GM12873 (cell line): ENCODE data around the gene NBL1.

ENCODE experiments used
- TF ChIP-seq, protein P1 (sequence below): IDR thresholded peaks from 2 replicates; pipeline ENCODE4 v1.5.1; 2012; ENCODE audit warnings: low read depth, mild to moderate bottlenecking, moderate library complexity, low read length, control low read depth; ENCODE audit not compliant: insufficient read depth; ENCODE audit errors: missing control alignments

NBL1 gene

DNA sequence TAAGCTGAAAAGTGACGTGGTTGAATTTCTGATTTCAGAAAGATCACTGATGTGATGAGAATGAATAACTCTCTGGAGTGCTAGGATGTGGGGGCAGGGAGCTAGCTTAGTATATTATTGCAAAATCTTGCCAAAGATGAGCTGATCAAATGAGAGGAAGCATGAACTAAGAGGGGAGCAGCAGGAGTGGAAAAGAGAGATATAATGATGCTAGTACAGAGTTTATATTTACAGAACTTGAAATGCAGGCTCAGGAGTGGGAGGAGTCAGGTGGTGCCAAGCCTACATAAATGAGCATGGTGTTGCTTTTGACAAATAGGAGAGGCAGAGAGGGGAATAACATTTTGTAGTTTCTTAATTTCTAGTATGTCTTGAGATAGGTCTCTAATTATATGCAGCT is 38.1 kb upstream of the NBL1 start:
- TF ChIP-seq, protein P1, sequence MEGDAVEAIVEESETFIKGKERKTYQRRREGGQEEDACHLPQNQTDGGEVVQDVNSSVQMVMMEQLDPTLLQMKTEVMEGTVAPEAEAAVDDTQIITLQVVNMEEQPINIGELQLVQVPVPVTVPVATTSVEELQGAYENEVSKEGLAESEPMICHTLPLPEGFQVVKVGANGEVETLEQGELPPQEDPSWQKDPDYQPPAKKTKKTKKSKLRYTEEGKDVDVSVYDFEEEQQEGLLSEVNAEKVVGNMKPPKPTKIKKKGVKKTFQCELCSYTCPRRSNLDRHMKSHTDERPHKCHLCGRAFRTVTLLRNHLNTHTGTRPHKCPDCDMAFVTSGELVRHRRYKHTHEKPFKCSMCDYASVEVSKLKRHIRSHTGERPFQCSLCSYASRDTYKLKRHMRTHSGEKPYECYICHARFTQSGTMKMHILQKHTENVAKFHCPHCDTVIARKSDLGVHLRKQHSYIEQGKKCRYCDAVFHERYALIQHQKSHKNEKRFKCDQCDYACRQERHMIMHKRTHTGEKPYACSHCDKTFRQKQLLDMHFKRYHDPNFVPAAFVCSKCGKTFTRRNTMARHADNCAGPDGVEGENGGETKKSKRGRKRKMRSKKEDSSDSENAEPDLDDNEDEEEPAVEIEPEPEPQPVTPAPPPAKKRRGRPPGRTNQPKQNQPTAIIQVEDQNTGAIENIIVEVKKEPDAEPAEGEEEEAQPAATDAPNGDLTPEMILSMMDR = no peak

DNA sequence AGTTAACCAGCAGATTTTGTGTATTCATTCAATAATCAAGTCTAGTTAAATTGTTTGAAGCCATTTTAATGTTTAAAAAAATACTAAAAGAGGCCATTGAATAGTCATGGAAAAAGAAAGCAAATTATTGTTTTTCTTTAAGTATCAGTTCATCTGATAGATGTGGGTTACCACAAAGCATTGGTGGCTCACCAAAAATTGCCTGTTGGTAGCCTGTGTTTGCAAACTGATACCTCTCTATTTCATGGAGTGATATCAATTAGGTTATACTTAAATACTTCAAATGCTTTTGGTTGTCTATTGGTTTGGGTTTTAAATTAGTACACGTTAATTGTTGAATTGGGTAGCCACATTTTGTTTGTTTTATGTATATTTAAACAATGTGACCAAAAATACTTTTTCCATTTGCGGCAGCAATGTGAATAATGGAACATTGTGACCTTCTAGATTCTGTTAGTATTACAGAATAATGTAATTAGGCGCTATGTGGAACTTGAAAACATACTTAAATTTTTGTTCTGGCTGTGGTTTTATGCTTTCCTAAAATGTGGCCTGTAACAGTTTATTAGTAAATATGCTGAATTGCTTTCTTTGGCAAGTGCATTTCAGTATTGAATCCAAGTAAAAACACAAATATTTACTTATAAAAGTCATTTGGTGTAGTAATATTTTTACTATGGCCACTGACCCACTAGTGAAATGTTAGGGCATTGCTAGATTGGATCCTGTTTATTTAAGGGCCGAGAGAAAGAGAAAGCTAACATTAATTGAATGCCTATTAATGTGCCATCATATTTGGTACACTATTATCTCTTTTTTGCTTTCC is 37.1 kb upstream of the NBL1 start:
- TF ChIP-seq, protein P1 = no peak

DNA sequence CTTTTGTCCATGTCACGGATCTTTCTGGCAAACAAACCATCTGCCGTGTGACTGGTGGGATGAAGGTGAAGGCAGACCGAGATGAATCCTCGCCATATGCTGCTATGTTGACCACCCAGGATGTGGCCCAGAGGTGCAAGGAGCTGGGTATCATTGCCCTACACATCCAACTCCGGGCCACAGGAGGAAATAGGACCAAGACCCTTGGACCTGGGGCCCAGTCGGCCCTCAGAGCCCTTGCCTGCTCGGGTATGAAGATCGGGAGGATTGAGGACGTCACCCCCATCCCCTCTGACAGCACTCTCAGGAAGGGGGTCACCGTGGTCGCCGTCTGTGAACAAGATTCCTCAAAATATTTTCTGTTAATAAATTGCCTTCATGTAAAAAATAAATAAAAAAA is 35.9 kb upstream of the NBL1 start:
- TF ChIP-seq, protein P1 = no peak

DNA sequence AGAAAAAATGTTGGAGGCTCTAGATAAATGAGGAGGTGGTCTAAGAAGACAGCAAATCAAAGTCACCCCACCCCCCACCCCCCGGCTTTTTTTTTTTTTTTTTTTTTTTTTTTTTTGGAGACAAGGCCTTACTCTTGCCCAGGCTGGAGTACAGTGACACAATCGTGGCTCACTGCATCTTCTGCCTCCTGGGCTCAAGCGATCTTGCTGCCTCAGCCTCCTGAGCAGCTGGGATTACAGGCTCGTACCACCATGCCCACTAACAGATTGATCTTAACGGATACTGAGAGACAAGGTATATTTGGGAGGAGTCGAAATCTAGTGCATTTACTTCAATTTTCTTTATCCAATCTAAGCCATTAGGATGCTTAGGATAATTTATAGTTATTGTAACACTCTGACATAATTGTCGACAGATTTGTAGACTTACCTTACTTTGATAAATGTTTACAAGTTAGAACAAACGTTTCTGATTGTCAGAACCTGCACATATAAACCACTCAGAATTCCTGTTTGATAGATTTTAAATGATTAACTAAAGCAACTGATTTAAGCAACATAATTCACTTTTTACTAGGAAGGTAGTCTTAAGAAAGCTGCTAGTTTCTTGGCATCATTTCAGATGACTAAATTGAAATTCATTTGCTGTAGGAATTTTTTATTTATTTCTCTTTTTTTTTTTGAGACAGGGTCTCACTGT is 33.7 kb upstream of the NBL1 start:
- TF ChIP-seq, protein P1 = no peak

DNA sequence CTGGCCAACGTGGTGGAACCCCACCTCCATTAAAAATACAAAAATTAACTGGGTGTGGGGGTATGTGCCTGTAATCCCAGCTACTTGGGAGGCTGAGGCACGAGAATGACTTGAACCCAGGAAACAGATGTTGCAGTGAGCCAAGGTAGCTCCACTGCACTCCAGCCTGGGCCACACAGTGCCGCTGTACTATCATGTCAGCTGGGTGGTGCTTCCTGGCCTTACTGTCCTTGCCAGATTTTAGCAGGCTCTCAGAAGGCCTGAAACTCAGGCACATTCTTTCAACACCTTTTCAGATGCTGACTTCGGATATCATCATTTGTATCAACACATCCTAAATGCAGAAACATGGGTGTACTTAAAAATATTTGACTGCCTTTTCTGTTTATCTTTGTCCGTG is 31.6 kb upstream of the NBL1 start:
- TF ChIP-seq, protein P1 = no peak

DNA sequence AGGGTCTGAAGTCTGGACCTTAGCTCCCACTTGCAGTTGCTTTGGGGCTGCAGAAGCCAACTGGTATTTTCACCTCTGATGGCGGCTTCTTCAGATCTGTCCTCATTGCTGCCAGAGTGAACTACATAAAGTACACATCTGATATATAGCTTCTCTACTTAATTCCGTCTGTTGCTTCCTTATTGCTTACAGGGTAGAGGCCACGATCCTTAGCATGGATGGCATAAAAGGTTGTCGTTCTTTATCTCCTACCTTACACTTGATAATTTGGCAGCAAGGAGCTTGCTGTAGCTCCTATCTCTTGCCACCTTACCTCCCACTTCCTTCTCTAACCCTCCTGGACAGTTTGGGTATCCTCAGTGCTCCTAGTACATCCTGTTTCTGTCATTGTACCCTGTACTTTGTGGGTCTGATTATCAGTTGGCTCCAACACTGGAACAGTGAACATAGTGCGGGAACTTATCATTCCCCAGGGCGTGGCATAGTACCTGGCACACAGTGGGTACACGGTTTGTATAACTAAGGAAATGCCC is 30.9 kb upstream of the NBL1 start:
- TF ChIP-seq, protein P1 = no peak

DNA sequence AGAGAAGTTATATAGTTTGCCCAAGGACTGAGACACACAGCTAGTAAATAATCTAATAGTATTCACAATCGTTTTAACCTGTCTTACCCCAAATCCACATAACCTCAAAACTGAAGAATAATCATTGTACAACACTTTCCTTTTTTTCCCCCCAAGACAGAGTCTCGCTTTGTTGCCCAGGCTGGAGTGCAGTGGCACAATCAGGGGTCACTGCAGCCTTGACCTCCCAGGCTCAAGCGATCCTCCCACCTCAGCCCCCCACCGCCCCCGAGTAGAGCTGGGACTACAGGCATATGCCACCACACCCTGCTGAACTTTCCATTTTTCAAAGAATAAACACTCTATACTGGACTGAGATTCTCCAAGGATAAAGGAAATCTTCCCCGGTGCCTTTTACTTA is 28.7 kb upstream of the NBL1 start:
- TF ChIP-seq, protein P1 = no peak
